ENCODE data around the gene VEGFB. TPM values are rescaled to one million over a fixed set of nuclear protein-coding genes. Genes with fewer than 3 reads are reported as not detected.
A peak's percentile ranks its signal among the peaks of the same experiment; 100 is the strongest.

The VEGFB gene
- total RNA-seq, 4 donors from 2014 or later, result 33.6 to 87.5 (median 58.2) TPM

DNA sequence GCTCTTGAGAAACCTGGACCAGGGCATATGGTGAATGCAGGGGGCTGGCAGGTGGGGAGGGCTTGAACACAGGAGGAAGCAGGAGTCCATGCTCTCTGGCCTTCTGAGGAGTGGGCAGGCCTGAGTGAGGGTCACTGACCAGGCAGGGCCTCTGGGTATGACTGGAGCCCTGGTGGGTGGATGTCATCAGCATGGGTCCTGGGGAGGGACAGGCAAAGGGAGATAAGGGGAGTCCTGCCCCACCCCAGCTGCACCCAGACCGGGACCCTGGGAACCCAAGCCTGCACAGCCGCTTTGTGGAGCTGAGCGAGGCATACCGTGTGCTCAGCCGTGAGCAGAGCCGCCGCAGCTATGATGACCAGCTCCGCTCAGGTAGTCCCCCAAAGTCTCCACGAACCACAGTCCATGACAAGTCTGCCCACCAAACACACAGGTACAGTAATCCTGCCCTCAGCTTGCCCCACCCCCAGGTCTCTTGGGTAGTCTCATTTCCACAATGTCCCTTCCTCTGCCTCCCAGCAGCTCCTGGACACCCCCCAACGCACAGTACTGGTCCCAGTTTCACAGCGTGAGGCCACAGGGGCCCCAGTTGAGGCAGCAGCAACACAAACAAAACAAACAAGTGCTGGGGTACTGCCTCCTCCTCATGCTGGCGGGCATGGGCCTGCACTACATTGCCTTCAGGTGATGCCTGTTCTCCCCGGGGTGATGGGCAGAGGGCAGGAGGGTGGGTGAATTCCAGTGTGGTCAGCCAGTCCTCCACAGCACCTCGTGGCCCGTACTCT, 2.0 kb upstream of the VEGFB start:
- peak overlapping the region in 1 of 4 donors; percentile 90 for H3K27ac ChIP-seq
- no peaks in the 10 kb centered on the region for H3K9me3 ChIP-seq
- H3K36me3 ChIP-seq, result no peaks in the 10 kb centered on the region
- intact Hi-C loops (cut with DNase I; ENCODE audit: low total_unique reads), result no loop called here
- ATAC-seq (no peak), DNase-seq (peak in 1 of 2 donors; percentile 27)
- in situ Hi-C loops (cut with MboI; ENCODE audit: low sequenced_read_pairs in 4 of 4), result no loop called here
- H3K27me3 ChIP-seq, result no peaks in the 10 kb centered on the region
- peaks cover 34 to 36% of the 10 kb centered on the region in 2 donors for H3K4me1 ChIP-seq
- no peak overlapping the region for H3K4me3 ChIP-seq
- TF ChIP-seq POLR2A (IDR thresholded peaks at IDR 0.05), result no peak
- TF ChIP-seq, protein P1, sequence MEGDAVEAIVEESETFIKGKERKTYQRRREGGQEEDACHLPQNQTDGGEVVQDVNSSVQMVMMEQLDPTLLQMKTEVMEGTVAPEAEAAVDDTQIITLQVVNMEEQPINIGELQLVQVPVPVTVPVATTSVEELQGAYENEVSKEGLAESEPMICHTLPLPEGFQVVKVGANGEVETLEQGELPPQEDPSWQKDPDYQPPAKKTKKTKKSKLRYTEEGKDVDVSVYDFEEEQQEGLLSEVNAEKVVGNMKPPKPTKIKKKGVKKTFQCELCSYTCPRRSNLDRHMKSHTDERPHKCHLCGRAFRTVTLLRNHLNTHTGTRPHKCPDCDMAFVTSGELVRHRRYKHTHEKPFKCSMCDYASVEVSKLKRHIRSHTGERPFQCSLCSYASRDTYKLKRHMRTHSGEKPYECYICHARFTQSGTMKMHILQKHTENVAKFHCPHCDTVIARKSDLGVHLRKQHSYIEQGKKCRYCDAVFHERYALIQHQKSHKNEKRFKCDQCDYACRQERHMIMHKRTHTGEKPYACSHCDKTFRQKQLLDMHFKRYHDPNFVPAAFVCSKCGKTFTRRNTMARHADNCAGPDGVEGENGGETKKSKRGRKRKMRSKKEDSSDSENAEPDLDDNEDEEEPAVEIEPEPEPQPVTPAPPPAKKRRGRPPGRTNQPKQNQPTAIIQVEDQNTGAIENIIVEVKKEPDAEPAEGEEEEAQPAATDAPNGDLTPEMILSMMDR (IDR thresholded peaks at IDR 0.05 in 4 of 5, conservative IDR thresholded peaks at IDR 0.05 in 1 of 5), result no peak

DNA sequence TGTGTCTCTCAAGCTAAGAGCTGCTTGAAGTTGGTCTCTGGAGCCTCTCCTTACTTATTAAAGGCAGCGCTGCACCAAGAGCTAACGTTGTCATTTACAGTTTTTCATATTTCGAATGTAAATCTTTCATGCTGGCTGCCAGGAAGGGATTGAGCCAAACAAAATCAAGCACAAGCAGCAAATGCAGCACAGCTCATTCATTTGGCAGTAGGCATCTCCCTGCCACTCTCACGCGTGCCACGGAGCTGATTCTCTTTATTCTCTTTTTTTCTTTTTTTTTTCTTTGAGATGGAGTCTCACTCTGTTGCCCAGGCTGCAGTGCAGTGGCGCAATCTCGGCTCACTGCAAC, 1.4 kb upstream of the VEGFB start:
- intact Hi-C loops (cut with DNase I; ENCODE audit: low total_unique reads) (no loop called here), in situ Hi-C loops (cut with MboI; ENCODE audit: low sequenced_read_pairs in 4 of 4) (no loop called here)
- Histone ChIP-seq H3K4me3 (no peak overlapping the region), H3K27ac (peak overlapping the region in 1 of 4 donors; percentile 85), H3K27me3 (no peaks in the 10 kb centered on the region), H3K9me3 (no peaks in the 10 kb centered on the region), H3K36me3 (no peaks in the 10 kb centered on the region), H3K4me1 (peaks cover 28 to 30% of the 10 kb centered on the region in 2 donors)
- TF ChIP-seq, protein P1 (IDR thresholded peaks at IDR 0.05 in 4 of 5, conservative IDR thresholded peaks at IDR 0.05 in 1 of 5), result no peak
- TF ChIP-seq POLR2A (IDR thresholded peaks at IDR 0.05), result no peak
- no peak for ATAC-seq
- DNase-seq, result no peak

DNA sequence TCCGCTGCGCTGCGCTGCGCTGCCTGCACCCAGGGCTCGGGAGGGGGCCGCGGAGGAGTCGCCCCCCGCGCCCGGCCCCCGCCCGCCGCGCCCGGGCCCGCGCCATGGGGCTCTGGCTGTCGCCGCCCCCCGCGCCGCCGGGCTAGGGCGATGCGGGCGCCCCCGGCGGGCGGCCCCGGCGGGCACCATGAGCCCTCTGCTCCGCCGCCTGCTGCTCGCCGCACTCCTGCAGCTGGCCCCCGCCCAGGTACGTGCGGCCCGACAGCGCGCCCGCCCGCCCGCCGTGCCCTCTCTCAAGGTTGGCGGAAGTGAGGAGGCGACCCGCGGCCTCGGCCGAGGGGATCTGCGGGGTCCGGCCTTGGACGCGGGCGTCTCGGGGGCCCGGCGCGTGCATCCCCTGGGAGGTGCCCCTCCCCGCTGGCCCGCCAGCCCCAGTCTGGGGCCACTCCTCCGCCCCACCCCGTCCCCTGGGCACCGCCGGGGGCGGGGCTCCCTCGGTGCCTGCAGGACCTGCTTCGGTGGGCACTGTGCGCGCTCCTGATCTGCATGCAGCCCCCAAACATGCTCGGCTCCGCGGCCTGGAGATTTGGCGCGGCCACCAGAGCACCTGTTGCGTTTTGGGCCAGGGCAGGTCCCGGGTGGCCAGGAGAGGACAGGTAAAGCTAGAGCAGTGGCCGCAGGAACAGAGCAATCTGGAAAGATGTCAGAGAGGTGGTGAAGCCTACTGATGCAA, 429 bp downstream of the VEGFB start:
- in situ Hi-C loops (cut with MboI; ENCODE audit: low sequenced_read_pairs in 4 of 4) (no loop called here), intact Hi-C loops (cut with DNase I; ENCODE audit: low total_unique reads) (no loop called here)
- peaks cover 0 to 5% of the 10 kb centered on the region in 2 donors for H3K36me3 ChIP-seq
- DNase-seq (peak in 1 of 2 donors; percentile 56), ATAC-seq (peak; percentile 28 to 47)
- peak; percentile 72 to 74 for TF ChIP-seq POLR2A (IDR thresholded peaks at IDR 0.05)
- TF ChIP-seq, protein P1 (IDR thresholded peaks at IDR 0.05 in 4 of 5, conservative IDR thresholded peaks at IDR 0.05 in 1 of 5), result no peak
- peaks cover 21 to 23% of the 10 kb centered on the region in 2 donors for H3K4me1 ChIP-seq
- H3K9me3 ChIP-seq, result no peaks in the 10 kb centered on the region
- no peaks in the 10 kb centered on the region for H3K27me3 ChIP-seq
- H3K4me3 ChIP-seq, result peak overlapping the region; percentile 60 to 73 (median 68)
- peak overlapping the region; percentile 83 to 90 (median 88) for H3K27ac ChIP-seq

DNA sequence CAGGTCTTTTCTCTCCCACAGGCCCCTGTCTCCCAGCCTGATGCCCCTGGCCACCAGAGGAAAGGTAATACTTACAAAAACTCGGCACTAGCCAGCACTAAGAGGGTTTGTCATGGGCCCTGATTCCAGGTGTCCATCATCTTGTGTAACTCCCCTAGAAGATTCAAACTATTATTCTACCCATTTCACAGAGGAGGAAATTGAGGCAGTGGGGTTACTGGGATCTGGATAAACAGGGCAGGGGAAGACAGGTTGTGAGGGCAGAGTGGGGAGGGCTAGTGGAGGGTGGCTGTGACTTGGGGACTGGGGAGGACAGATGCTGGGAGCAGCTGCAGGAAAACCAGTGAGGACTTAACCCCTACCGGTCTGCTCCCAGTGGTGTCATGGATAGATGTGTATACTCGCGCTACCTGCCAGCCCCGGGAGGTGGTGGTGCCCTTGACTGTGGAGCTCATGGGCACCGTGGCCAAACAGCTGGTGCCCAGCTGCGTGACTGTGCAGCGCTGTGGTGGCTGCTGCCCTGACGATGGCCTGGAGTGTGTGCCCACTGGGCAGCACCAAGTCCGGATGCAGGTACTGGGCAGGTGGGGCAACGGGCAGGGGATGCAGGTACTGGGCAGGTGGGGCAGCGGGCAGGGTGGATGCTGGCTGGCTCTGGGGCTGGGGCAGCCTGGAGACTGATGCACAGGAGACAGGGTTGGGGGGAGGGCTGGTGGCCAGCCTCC, 1.2 kb downstream of the VEGFB start:
- Histone ChIP-seq H3K9me3 (no peaks in the 10 kb centered on the region), H3K27me3 (no peaks in the 10 kb centered on the region), H3K27ac (peak overlapping the region; percentile 83 to 90 (median 88)), H3K4me3 (peak overlapping the region; percentile 60 to 73 (median 68)), H3K36me3 (peaks cover 0 to 5% of the 10 kb centered on the region in 2 donors), H3K4me1 (peaks cover 26% of the 10 kb centered on the region in 2 donors)
- intact Hi-C loops (cut with DNase I; ENCODE audit: low total_unique reads), result no loop called here
- DNase-seq (no peak), ATAC-seq (no peak)
- TF ChIP-seq, protein P1 (IDR thresholded peaks at IDR 0.05 in 4 of 5, conservative IDR thresholded peaks at IDR 0.05 in 1 of 5), result no peak
- TF ChIP-seq POLR2A (IDR thresholded peaks at IDR 0.05), result no peak
- in situ Hi-C loops (cut with MboI; ENCODE audit: low sequenced_read_pairs in 4 of 4), result no loop called here

All from gastrocnemius medialis (tissue), 4 donors.